Neural cell (in vitro differentiated cells): ENCODE results near the gene TNFRSF12A. TPM values are rescaled to one million over a fixed set of nuclear protein-coding genes. Genes with fewer than 3 reads are reported as not detected.
"Not testable (repeated sequence)": the region's sequence is repeated elsewhere in the genome, so short reads cannot be mapped to it uniquely, and the experiment has no call there.

Source experiments
- H2AFZ ChIP-seq: fragments of 200-600, 300-800 bp; sonication (generic), shearing (Covaris generic); 2 replicates; pipeline ENCODE4 v1.6.0; 2014; ENCODE audit warnings: low read depth, mild to moderate bottlenecking, antibody characterized with exemption, low read length, moderate library complexity
- H3F3A ChIP-seq: fragments of 200-600 bp; shearing (Covaris generic); 2 replicates; pipeline ENCODE4 v1.6.1; 2016; ENCODE audit warnings: mild to moderate bottlenecking, moderate library complexity, mixed read lengths, antibody characterized with exemption, low read length; ENCODE audit not compliant: insufficient read depth, poor library complexity, severe bottlenecking
- H3K27ac ChIP-seq: fragments of 200-600, 300-800 bp; sonication (generic), shearing (Covaris generic); 2 replicates; pipeline ENCODE4 v1.5.1; 2014; ENCODE audit warnings: mild to moderate bottlenecking, low read length, moderate library complexity
- H3K27me3 ChIP-seq: fragments of 300-800, 200-600 bp; sonication (generic), shearing (Covaris generic); 2 replicates; pipeline ENCODE4 v1.6.0; 2014; ENCODE audit warnings: mild to moderate bottlenecking, low read depth, low read length, moderate library complexity; ENCODE audit not compliant: insufficient read depth
- H3K36me3 ChIP-seq: fragments of 300-800, 200-600 bp; sonication (generic), shearing (Covaris generic); 2 replicates; pipeline ENCODE4 v1.5.1; 2014; ENCODE audit warnings: mild to moderate bottlenecking, antibody characterized with exemption, low read length, moderate library complexity; ENCODE audit not compliant: insufficient read depth
- H3K4me2 ChIP-seq: fragments of 300-800, 200-600 bp; sonication (generic), shearing (Covaris generic); 2 replicates; pipeline ENCODE4 v1.6.0; 2014; ENCODE audit warnings: mild to moderate bottlenecking, low read length
- H3K4me3 ChIP-seq: fragments of 300-800, 200-600 bp; sonication (generic), shearing (Covaris generic); 2 replicates; pipeline ENCODE4 v1.5.1; 2014; ENCODE audit warnings: mild to moderate bottlenecking, low read length, moderate library complexity
- H3K79me2 ChIP-seq: fragments of 200-600 bp; shearing (Covaris generic); replicated peaks from 2 replicates; pipeline ENCODE4 v1.6.0; 2014; ENCODE audit warnings: mild to moderate bottlenecking, low read length, moderate library complexity; ENCODE audit not compliant: insufficient read depth
- H3K9ac ChIP-seq: fragments of 300-800, 200-600 bp; sonication (generic), shearing (Covaris generic); 2 replicates; pipeline ENCODE4 v1.6.1; 2016; ENCODE audit warnings: mild to moderate bottlenecking, low read length, mixed read lengths
- H3K9me2 ChIP-seq: fragments of 200-600 bp; shearing (Covaris generic); 2 replicates; pipeline ENCODE4 v1.6.1; 2016; ENCODE audit warnings: mild to moderate bottlenecking, low read length, mixed read lengths; ENCODE audit not compliant: insufficient read depth
- H3K9me3 ChIP-seq: fragments of 200-600, 300-800 bp; sonication (generic), shearing (Covaris generic); 2 replicates; pipeline ENCODE4 v1.6.1; 2016; ENCODE audit warnings: mild to moderate bottlenecking, mixed run types, low read length, moderate library complexity, mixed read lengths
- H4K20me1 ChIP-seq: fragments of 200-600 bp; shearing (Covaris generic); 2 replicates; pipeline ENCODE4 v1.6.1; 2016; ENCODE audit warnings: mild to moderate bottlenecking, mixed run types; ENCODE audit not compliant: insufficient read depth
- CTCF ChIP-seq: fragments of 450-650 bp; IDR thresholded peaks from 2 replicates; pipeline ENCODE4 v1.5.1; 2014; ENCODE audit warnings: antibody characterized with exemption, mild to moderate bottlenecking, moderate library complexity; ENCODE audit not compliant: poor library complexity, severe bottlenecking
- EP300 ChIP-seq: fragments of 450-650 bp; conservative IDR thresholded peaks from 2 replicates; pipeline ENCODE4 v1.6.1; 2014; ENCODE audit warnings: antibody characterized with exemption, mild to moderate bottlenecking, moderate library complexity; ENCODE audit not compliant: poor library complexity, severe bottlenecking
- EZH2 ChIP-seq: fragments of 200-600, 300-800 bp; shearing (Covaris generic), sonication (generic); IDR thresholded peaks from 2 replicates; pipeline ENCODE4 v1.6.1; 2014; ENCODE audit warnings: antibody characterized with exemption, low read length, borderline replicate concordance, mild to moderate bottlenecking; ENCODE audit not compliant: insufficient read depth, poor library complexity, severe bottlenecking
- MXI1 ChIP-seq: fragments of 450-650 bp; conservative IDR thresholded peaks from 2 replicates; pipeline ENCODE4 v1.6.1; 2014; ENCODE audit warnings: antibody characterized with exemption, mild to moderate bottlenecking; ENCODE audit not compliant: poor library complexity, severe bottlenecking
- POLR2AphosphoS5 ChIP-seq: IDR thresholded peaks from 2 replicates; pipeline ENCODE4 v1.6.1; 2012
- RAD21 ChIP-seq: fragments of 450-650 bp; conservative IDR thresholded peaks from 2 replicates; pipeline ENCODE4 v1.6.1; 2014; ENCODE audit warnings: antibody characterized with exemption, mild to moderate bottlenecking, moderate library complexity
- REST ChIP-seq: IDR thresholded peaks from 2 replicates; pipeline ENCODE4 v1.6.1; 2012; ENCODE audit warnings: borderline replicate concordance
- SMC3 ChIP-seq: fragments of 450-650 bp; conservative IDR thresholded peaks from 2 replicates; pipeline ENCODE4 v1.6.1; 2014; ENCODE audit warnings: antibody characterized with exemption, mild to moderate bottlenecking, moderate library complexity; ENCODE audit not compliant: poor library complexity
- TAF1 ChIP-seq: IDR thresholded peaks from 2 replicates; pipeline ENCODE4 v1.6.1; 2012; ENCODE audit warnings: low read depth
- polyA plus RNA-seq: library from polyadenylated mRNA; depleted of rRNA; stranded (reverse); fragments of >200 nt; gene quantifications from 2 replicates; pipeline ENCODE4 v1.2.3, GENCODE V29; 2014

TNFRSF12A gene
- polyA plus RNA-seq, 1 donor from 2014 or later = 2.3 TPM

DNA sequence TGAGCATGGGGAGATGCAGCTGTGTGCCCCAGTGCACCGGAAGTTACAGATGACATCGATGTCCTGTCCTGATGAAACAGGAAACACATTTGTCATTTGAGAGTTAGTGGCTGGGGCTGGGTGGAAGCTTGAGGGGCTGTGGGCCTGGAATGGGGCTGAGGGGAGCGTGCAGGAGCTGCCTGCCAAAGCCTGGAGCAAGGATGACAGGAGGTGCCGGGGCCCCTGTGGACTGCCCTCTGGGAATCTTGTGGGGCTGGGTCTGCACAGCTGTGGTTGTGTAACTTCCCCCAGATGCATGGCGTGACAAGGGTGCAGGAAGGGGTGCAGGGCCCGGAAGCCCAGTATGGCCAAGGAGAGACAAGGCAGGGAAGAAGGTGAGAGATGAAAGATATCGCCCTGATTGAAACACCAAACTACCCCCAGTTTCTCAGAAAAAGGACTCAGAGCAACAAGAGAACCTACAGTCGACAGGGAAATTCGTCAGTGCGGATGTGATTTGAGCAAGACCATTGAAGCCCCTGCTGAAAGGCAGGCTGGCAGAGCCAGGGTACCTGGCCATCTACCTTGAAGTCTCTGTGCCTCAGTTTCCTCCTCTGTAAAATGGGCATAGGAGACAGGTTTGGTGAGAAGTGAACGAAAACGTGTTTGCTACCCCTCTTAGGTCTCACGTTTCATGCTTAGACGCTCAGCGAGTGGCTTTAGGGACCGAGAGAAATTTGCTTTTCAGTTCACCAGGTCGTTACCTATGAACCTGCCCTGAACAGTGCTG, 35.0 kb downstream of the TNFRSF12A start:
- Histone ChIP-seq H3K27ac (no peak overlapping the region), H3K9ac (no peak overlapping the region), H3K36me3 (no peaks in the 10 kb centered on the region), H3F3A (no peaks in the 10 kb centered on the region), H2AFZ (no peak overlapping the region), H3K4me3 (no peak overlapping the region), H3K9me3 (no peaks in the 10 kb centered on the region), H3K9me2 (no peaks in the 10 kb centered on the region), H3K4me2 (no peak overlapping the region), H3K27me3 (no peaks in the 10 kb centered on the region), H3K79me2 (no peaks in the 10 kb centered on the region), H4K20me1 (no peaks in the 10 kb centered on the region)
- no peak for TF ChIP-seq TAF1
- TF ChIP-seq REST = no peak
- TF ChIP-seq EP300 = no peak
- TF ChIP-seq MXI1 = no peak
- TF ChIP-seq POLR2AphosphoS5 = no peak
- TF ChIP-seq EZH2 = no peak
- TF ChIP-seq CTCF = no peak
- no peak for TF ChIP-seq SMC3
- TF ChIP-seq RAD21 = no peak

- H2AFZ ChIP-seq, H3K36me3 ChIP-seq, H4K20me1 ChIP-seq, H3K4me2 ChIP-seq, H3K27ac ChIP-seq, H3K27me3 ChIP-seq, H3F3A ChIP-seq, H3K4me3 ChIP-seq, H3K9ac ChIP-seq, H3K9me3 ChIP-seq, H3K79me2 ChIP-seq, H3K9me2 ChIP-seq: not testable (repeated sequence)
Measured at GRCh38 chr16:3055734-3056115, 35.6 kb downstream of the TNFRSF12A start.
